Brain pericyte (primary cell): ENCODE measurements around the gene VSIR.

Experiments
- DNase-seq: peaks from one replicate; pipeline ENCODE4 v3.0.0-alpha.2; 2012; ENCODE audit warnings: low read depth, low spot score

The VSIR gene

DNA sequence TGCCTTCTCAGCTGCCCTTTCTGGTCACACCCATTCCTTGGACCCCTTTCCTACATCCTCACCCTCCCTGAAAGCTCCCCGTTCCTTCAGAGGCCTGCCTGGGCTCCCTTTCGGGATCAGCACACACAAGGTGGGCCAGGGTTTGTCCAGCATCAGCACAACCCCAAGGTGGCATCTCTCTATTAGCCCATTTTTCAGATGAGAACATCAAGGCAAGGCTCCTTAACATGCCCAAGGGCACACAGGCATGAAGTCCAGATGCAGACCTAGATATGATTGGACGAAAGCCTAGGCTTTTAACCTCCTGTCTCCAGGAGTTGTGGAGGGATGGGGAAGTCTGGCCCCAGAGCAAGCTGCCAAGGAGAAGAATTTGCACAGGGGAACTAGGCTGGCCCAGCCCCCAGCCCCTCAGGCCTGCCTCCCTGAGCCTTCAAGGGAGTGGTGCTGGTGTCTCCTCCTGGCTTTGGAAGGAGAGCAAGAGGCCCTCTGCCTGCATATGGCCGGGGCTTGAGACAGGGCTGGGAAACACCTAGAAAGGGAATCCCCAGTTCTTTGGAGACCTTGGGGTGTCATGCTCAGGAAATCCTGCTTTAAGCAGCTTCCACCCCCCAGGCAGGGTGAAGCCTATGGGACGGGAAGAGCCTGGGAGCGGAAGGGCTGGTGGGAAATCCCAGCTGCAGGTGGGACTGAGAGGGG, 9.0 kb upstream of the VSIR start:
- DNase-seq, result no peak

GRCh38 chr10:71780719-71781118, 7.4 kb upstream of the VSIR start:
- DNase-seq, result no peak

DNA sequence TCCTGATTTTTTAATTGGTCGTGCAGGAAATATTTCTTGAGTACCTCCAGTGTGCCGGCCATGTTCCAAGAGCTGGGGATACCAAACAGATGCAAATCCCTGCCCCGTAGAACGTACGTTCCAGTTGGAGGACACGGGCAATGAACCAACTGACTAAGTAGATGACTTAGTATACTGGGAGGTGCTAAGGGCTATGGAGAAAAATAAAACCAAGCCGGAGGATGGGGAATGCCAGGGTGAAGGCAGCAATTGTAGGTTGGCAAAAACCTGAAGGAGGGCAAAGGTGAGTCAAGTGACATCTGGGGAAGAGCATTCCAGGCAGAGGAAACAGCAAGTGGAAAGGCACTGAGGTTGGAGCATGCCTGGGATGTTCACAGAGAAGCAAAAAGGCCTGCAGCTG, 6.8 kb upstream of the VSIR start:
- no peak for DNase-seq

GRCh38 chr10:71779641-71780040, 6.3 kb upstream of the VSIR start:
- no peak for DNase-seq

DNA sequence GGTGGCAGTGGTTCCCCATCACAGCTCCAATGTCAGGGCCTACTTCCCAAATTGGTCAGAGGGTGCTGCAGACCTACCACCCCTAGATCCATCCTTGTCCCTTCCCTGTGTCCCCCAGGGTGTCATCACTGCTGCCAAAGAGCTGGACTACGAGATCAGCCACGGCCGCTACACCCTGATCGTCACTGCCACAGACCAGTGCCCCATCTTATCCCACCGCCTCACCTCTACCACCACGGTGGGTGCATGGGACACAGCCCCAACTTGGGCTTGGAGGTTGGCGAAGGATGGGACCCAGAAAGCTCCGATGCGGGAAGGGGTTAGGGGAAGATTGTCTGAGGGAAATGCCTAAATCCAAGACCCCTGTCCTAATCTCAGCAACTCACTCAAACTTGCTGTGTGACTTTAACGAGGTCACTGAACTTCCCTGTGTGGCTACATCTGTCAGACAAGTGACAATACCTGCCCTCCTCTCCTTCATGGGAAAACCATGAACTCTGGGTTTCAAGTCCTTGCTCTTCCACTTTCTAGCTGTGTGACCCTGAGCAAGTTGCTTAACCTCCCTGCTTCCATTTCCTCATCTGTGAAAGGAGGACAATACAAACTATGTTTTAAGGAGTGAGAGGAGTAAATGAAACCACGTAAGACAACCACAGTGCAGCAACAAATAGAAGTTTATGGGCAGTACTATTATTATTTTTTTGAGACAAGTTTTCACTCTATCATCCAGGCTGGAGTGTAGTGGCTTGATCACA, 4.9 kb upstream of the VSIR start:
- DNase-seq, result no peak

DNA sequence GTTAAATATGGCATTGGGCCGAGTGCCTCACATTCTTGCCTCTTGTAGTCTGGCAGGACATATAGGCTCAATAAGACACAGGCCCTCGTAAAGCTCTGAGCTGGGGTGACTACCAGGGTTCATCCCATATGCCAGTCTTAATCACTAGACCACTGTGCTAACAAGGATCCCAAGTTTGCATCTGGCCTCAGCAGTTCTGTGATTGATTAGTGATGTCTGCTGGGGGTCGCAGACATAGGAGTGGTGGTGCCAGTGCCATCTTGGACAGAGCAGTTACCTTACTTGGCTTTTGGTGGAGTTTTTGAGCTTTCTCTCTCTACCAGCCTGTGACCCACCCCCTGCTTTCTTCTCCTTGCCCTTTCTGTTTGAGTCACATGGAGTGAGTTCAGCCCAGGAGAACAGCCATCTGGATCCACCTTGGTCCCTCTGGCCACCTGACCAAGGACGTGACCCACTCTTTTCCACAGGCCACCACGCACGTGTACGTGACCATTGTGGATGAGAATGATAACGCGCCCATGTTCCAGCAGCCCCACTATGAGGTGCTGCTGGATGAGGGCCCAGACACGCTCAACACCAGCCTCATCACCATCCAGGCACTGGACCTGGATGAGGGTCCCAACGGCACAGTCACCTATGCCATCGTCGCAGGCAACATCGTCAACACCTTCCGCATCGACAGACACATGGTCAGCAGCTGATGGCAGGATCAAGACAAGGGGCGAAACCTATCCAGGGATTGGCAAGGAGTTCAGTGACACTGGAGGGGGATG, 4.1 kb upstream of the VSIR start:
- DNase-seq, result no peak

DNA sequence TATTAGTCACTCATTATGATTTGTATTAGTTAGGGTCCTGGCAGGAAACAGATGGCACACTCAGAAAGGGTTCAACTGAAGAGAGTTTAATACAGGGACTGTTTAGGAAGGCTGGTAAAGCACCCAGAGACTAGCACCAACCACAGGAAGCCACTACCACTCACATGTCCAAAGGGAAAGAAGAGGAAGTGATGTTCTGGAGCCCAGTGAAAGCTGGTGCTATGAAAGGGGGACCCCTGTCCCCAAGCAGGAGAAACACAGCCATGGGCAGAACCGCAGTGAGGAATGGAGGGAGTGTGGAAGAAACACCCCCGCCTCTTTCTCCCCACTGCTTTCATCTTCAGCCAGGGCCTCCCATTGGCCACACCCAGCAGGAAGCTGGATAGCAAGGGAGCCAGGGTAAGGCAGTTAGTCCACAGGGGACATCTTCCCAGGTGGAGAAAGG, 3.2 kb upstream of the VSIR start:
- DNase-seq, result no peak

DNA sequence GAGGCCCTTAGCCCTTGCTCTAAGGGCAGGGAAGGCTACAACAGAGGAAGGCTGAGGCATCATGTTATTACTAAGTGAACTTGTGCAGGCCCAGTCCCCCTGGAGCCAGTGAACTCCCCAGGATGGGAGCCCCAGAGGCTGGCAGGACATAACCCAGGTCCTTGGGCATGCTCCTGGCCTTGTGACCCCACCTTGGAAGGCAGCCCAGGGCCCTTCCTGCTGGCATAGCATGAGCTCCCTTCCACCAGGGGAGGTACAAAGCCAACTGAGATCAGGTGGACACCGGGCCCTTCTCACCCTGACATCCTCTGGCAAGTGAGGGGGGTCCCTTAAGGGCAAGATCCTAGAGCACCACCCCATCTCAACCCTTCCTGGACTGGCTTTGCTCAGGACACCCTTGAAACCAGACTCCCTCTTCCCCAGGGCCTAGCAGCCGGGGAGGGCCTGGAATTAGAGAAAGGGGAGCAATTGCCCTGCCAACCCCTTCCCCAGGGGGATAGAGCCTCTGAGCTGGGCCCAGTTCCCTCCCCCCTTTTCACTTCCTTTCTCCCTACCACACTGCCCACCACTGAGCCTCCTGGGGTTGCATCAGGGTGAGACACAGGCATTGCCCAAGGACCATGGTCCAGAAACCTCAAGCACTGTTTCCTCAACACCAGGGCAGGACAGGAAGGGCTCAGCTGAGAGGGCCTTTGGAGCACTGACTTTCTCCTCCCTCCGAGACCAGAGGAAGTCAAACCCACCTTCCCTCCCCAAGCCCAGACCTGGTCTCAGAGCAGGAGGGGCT, 1.8 kb upstream of the VSIR start:
- no peak for DNase-seq

GRCh38 chr10:71772832-71773220, 494 bp downstream of the VSIR start:
- no peak for DNase-seq

GRCh38 chr10:71771821-71772617, 1.3 kb downstream of the VSIR start:
- no peak for DNase-seq

DNA sequence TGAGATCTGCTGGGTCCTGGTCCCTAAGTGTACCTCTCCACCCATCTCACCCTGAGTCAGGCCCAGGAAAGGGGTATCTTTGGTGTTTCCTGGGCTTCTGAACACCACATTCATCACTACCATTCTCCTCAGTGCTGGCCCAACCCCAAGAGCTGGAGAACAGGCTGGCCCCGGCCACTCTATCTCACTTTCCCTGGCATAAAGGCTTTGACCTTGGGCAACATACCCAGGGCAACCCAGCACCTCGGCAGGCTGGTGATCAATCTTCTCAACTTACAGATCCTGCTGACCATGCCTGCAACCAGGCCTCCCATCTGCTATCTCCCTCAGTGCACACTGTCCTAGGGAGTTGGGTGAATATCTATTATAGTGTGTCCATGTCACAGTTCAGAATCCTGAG, 2.1 kb downstream of the VSIR start:
- no peak for DNase-seq

DNA sequence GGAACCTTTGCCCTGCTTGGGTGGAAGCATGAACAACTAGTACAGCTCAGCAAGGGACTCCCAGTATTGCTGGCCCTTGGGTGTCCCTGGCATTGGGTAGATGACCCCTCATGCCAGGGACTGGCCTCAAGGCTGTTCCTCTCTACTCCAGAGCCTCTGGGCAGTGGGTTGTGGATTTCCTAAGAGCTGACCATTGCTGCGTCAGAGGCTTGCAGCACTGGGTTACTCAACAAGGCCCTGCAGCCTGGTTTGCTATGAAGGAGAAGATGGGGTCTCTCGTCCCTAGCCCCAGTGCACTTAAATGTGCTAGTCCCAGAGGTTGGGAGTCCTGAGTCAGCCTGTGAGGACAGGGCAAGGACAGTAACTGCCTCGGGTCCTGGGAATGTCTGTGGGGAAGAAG, 2.5 kb downstream of the VSIR start:
- no peak for DNase-seq

GRCh38 chr10:71770255-71770654, 3.1 kb downstream of the VSIR start:
- no peak for DNase-seq

GRCh38 chr10:71769279-71769823, 4.0 kb downstream of the VSIR start:
- no peak for DNase-seq

GRCh38 chr10:71767420-71768035, 5.8 kb downstream of the VSIR start:
- no peak for DNase-seq

DNA sequence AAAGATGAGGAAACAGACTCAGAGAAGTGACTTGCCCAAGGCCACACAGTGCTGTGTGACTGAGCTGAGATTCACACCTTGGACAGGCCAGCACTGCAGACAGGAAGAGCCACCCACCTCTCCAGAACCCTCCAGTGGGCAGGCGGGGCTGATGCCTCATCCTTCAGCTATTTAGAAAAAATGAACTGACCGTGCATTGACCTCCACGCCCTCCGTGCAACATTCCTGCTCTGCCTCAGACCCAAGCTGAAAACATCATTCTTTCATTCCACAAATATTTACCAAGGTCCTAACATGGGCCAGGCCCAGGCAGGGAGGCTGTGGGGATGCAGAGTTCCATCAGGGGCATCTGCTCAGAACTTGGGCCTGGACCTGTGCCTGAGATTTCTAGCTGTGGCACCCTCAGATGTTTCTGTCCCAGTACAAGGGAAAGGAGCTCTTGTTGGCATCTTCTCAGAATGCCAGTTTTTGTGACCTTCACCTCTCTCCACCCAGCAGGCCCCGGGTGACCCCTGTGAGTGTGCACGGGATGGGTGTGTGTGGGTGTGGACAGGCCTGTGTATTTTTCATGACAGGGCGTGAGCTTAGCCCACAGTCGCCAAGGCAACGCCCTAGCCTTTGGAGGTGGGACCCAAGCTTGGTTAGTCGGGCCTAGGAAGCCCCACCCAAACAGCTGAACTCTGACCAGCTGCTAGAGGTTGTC, 6.5 kb downstream of the VSIR start:
- DNase-seq, result no peak

GRCh38 chr10:71765906-71766716, 7.2 kb downstream of the VSIR start:
- DNase-seq, result no peak

- no peak for DNase-seq
These were observed 8.0 kb downstream of the VSIR start for GRCh38 chr10:71765176-71765904.
